ENCODE data around the gene POU2F2. TPM values are rescaled to one million over a fixed set of nuclear protein-coding genes. Genes with fewer than 3 reads are reported as not detected.

POU2F2 gene
- total RNA-seq, 1 experiment from 2014 or later = 0.89 TPM

- no peak overlapping the region for H2AFZ ChIP-seq (ENCODE audit: low read depth, low read length, poor library complexity, severe bottlenecking)
- DNase-seq (ENCODE audit: low read depth, low spot score) = no peak
- no peaks in the 10 kb centered on the region; the same call in 1 of the 2 replicates for H3K9me2 ChIP-seq (ENCODE audit: insufficient read depth)
- POLR2A ChIA-PET = no interaction called here
- H3K9me3 ChIP-seq (ENCODE audit: control insufficient read depth in 1 of 2, insufficient read depth in 1 of 2, low read depth in 1 of 2, low read length in 2 of 2) = no peaks in the 10 kb centered on the region
- H3K27ac ChIP-seq (ENCODE audit: low read depth, low read length) = no peak overlapping the region
- CTCF ChIA-PET = no interaction called here
- no peak overlapping the region for H3K4me2 ChIP-seq (ENCODE audit: low read length)
- RAD21 ChIA-PET (ENCODE audit: low non-redundant PET in 1 of 2, low total read pairs in 2 of 2, uncharacterized antibody in 2 of 2, unreplicated experiment in 2 of 2) = no interaction called here
- peaks cover 0 to 8% of the 10 kb centered on the region in 2 experiments; a peak in 2 of 4 replicates for H3K4me1 ChIP-seq (ENCODE audit: control insufficient read depth in 1 of 2, insufficient read depth in 2 of 2, low read length in 2 of 2)
- peaks cover 20% of the 10 kb centered on the region; the same call in 1 of the 2 replicates for H3K27me3 ChIP-seq (ENCODE audit: insufficient read depth, low read length)
- TF ChIP-seq ELF1 (IDR thresholded peaks at IDR 0.05; ENCODE audit: borderline replicate concordance, low read depth) (no peak), FOSL1 (IDR thresholded peaks at IDR 0.05; ENCODE audit: low read depth) (no peak), EGR1 (IDR thresholded peaks at IDR 0.05; ENCODE audit: low read depth) (no peak), ZBTB33 (IDR thresholded peaks at IDR 0.05; ENCODE audit: extremely low read depth, insufficient replicate concordance, low read length) (no peak), JUND (IDR thresholded peaks at IDR 0.05) (no peak), MAX (IDR thresholded peaks at IDR 0.05) (no peak), ZFX (IDR thresholded peaks at IDR 0.05) (no peak), ZNF274 (IDR thresholded peaks at IDR 0.05; ENCODE audit: low read depth, low read length) (no peak), SP1 (IDR thresholded peaks at IDR 0.05; ENCODE audit: low read depth) (no peak), SRF (IDR thresholded peaks at IDR 0.05; ENCODE audit: low read depth) (no peak), CBX3 (IDR thresholded peaks at IDR 0.05; ENCODE audit: low read depth) (no peak), CTCF (IDR thresholded peaks at IDR 0.05 in 2 of 3, conservative IDR thresholded peaks at IDR 0.05 in 1 of 3; ENCODE audit: borderline replicate concordance in 1 of 3, insufficient read depth in 1 of 3, low read depth in 2 of 3, low read length in 2 of 3) (no peak), RAD21 (IDR thresholded peaks at IDR 0.05; ENCODE audit: low read depth) (no peak), EZH2 (IDR thresholded peaks at IDR 0.05) (no peak), EZH2phosphoT487 (IDR thresholded peaks at IDR 0.05; ENCODE audit: borderline replicate concordance) (no peak), SIN3A (IDR thresholded peaks at IDR 0.05; ENCODE audit: low read depth) (no peak), REST (IDR thresholded peaks at IDR 0.05; ENCODE audit: low read depth) (no peak), POLR2AphosphoS5 (IDR thresholded peaks at IDR 0.05; ENCODE audit: low read depth, low read length) (no peak), YY1 (IDR thresholded peaks at IDR 0.05; ENCODE audit: extremely low read depth, insufficient replicate concordance, low read depth, low read length) (no peak)
- H4K20me1 ChIP-seq (ENCODE audit: insufficient read depth) = no peaks in the 10 kb centered on the region
- H3K4me3 ChIP-seq (replicated peaks in 1 of 2; ENCODE audit: low read depth in 1 of 2, low read length in 2 of 2) = no peak overlapping the region
- no TSS peak for BruUV-seq (replicated peaks)
- H3K36me3 ChIP-seq (ENCODE audit: control insufficient read depth in 1 of 2, insufficient read depth in 2 of 2, low read length in 2 of 2) = no peaks in the 10 kb centered on the region
- intact Hi-C loops (cut with micrococcal nuclease) = no loop called here
- H3K79me2 ChIP-seq (ENCODE audit: insufficient read depth, low read length) = no peaks in the 10 kb centered on the region
- no peak for ATAC-seq
- no peak overlapping the region for H3K9ac ChIP-seq (ENCODE audit: low read length)
Observed at GRCh38 chr19:42065051-42065450, 67.2 kb downstream of the POU2F2 start.
